Pancreas (tissue), 10 donors: ENCODE results near the gene GRM1. TPM values are rescaled to one million over a fixed set of nuclear protein-coding genes. Genes with fewer than 3 reads are reported as not detected.

Experiments used
- ATAC-seq, 4 donors: fragments of 200-7000 bp; cut with Tn5 transposase; one replicate each; pipeline versions ENCODE4 v1.8.0 to v1.9.1; 2020; ENCODE audit warnings: mild to moderate bottlenecking in 4 of 4, moderate library complexity in 4 of 4
- DNase-seq, 6 donors: peaks; one replicate each; pipeline ENCODE4 v3.0.0-alpha.2; 2020
- FAIRE-seq: peaks from 2 replicates; lab custom pipeline; 2012; peaks lifted over from hg19 to GRCh38; lab: Jason Lieb, UNC
- H3K27ac ChIP-seq, 4 donors: fragments of 200-600 bp; sonication (generic); 1 replicate in 3 of 4; 2 replicates in 1 of 4; pipeline versions ENCODE4 v1.5.0 to v1.8.0; 2020
- H3K27me3 ChIP-seq, 4 donors: fragments of 200-600 bp; one replicate each; pipeline ENCODE4 v1.8.0; 2021
- H3K36me3 ChIP-seq, 3 donors: fragments of 200-600 bp; sonication (generic) in 1 of 3; one replicate each; pipeline versions ENCODE4 v1.5.0 to v1.8.0; 2020 to 2021
- H3K4me1 ChIP-seq, 3 donors: fragments of 200-600 bp; one replicate each; pipeline ENCODE4 v1.8.0; 2021
- H3K4me3 ChIP-seq, 4 donors: fragments of 200-600 bp; sonication (generic) in 2 of 4; one replicate each; pipeline versions ENCODE4 v1.5.0 to v1.8.0; 2020 to 2021
- H3K9me3 ChIP-seq, 4 donors: fragments of 200-600 bp; one replicate each; pipeline ENCODE4 v1.8.0; 2021
- WGBS, 2 donors: extraction: QIAGEN DNeasy Blood & Tissue Kit; methylation state at CpG; one replicate each; pipeline ENCODE4 v1.1.7; 2013; 5-methylcytosine and 5-hydroxymethylcytosine counted together
- intact Hi-C, 3 donors: fragments of 100-400 bp; cut with DNase I; formaldehyde crosslinking; loops; one replicate each; pipeline versions ENCODE4 v1.11.1 to v1.14.2; 2022
- polyA plus RNA-seq, 2 donors: library from polyadenylated mRNA; stranded (reverse); fragments of 200-250 nt; gene quantifications; one replicate each; pipeline ENCODE4 v1.2.3, GENCODE V29; 2013
- total RNA-seq, 6 donors: library from RNA; stranded (reverse); fragmentation: NEBNext Ultra II Directional in 4 of 6; extraction: Animal tissue kit (Norgen Biotek cat#: 25700) in 4 of 6; gene quantifications; one replicate each; pipeline versions ENCODE4 v1.2.1 to v1.2.4, GENCODE V29; 2021 to 2023
- TF ChIP-seq, protein P1 (sequence below), 4 donors: fragments of 200-600 bp; sonication (generic) in 3 of 4; IDR thresholded peaks; one replicate each; pipeline versions ENCODE4 v1.5.0 to v1.8.0; 2021; ENCODE audit warnings: antibody characterized with exemption in 4 of 4
- donor health status: healthy with polysubstance abuse.
- donor health status: DM: no; HTN: no; CAD: no; lungs with moderate emphysema.
- donor health status: DM: no; HTN: no; CAD: no.
- donor health status: control.
- donor health status: control.
- donor health status: Bipolar disorder and iron deficiency.
- donor health status: DM: yes; HTN: yes; CAD: no.
- donor health status: DM: no; HTN: no; CAD: no.
- donor health status: DM: no; HTN: no; CAD: no.
- donor health status: DM: yes; HTN: yes; CAD: no.

GRM1 gene
- total and polyA plus RNA-seq, 8 donors: 0.04 to 0.17 (median 0.05) TPM; not detected in 2

DNA sequence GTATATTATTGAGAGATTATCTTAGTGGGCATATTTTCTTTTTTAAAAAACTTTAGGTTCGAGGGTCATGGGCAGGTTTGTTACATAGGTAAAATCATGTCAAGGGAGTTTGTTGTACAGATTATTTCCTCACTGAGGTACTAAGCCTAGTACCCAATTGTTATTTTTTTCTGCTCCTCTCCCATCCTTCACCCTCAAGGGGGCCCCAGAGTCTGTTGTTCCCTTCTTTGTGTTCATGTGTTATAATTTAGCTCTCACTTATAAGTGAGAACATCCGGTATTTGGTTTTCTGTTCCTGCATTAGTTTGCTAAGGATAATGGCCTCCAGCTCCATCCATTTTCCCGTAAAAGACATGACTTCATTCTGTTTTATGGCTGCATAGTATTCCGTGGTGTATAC, 266.8 kb downstream of the GRM1 start:
- Histone ChIP-seq H3K27me3 (no peaks in the 10 kb centered on the region), H3K27ac (no peak overlapping the region), H3K36me3 (no peaks in the 10 kb centered on the region), H3K4me1 (no peaks in the 10 kb centered on the region), H3K4me3 (no peak overlapping the region), H3K9me3 (no peaks in the 10 kb centered on the region)
- FAIRE-seq (no peak), DNase-seq (no peak), ATAC-seq (no peak)
- 68 to 78% methylated on average over 4 of the region's 4 CpGs for WGBS, 2 donors
- intact Hi-C loops: no loop called here
- TF ChIP-seq, protein P1, sequence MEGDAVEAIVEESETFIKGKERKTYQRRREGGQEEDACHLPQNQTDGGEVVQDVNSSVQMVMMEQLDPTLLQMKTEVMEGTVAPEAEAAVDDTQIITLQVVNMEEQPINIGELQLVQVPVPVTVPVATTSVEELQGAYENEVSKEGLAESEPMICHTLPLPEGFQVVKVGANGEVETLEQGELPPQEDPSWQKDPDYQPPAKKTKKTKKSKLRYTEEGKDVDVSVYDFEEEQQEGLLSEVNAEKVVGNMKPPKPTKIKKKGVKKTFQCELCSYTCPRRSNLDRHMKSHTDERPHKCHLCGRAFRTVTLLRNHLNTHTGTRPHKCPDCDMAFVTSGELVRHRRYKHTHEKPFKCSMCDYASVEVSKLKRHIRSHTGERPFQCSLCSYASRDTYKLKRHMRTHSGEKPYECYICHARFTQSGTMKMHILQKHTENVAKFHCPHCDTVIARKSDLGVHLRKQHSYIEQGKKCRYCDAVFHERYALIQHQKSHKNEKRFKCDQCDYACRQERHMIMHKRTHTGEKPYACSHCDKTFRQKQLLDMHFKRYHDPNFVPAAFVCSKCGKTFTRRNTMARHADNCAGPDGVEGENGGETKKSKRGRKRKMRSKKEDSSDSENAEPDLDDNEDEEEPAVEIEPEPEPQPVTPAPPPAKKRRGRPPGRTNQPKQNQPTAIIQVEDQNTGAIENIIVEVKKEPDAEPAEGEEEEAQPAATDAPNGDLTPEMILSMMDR (IDR thresholded peaks at IDR 0.05): no peak

DNA sequence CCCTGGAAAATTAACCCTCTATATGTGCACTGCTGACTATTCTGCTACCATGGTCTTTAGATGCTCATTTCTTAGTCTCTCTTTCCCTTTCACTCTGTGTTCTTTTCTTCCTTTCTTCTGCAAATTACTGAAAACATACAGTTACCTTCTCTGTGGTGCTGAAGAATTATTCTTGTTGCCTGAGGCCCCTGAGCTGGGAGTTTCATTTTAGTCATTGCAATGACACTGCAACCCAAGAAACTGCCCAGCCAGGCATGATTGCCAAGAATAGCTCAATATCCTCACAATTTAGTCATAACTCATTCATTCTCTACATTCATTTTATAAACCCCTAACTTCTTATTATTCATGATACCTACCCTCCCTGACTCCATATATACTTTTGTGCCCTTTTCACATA, 269.0 kb downstream of the GRM1 start:
- ATAC-seq: no peak
- FAIRE-seq: no peak

DNA sequence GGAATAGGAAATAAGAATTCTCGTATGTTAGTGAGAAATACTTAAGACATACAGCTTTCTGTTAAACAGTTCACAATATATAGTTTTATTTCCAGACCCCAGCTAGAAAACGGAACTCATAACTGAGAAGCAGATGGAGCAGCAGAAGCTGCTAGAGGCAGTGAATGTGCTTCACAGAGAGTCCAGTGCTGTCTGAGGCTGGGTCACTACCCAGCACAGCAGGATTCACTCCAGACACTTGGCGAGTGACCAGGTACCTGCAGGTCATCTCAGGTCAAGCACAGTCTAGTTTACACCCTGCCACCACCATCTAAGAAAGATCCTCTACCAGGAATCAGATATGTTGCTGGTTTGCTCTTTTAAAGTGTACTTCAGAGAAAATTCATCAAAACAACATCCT, 271.7 kb downstream of the GRM1 start:
- Histone ChIP-seq H3K27ac (no peak overlapping the region), H3K27me3 (no peaks in the 10 kb centered on the region), H3K4me3 (no peak overlapping the region), H3K36me3 (no peaks in the 10 kb centered on the region), H3K4me1 (no peaks in the 10 kb centered on the region), H3K9me3 (no peaks in the 10 kb centered on the region)
- no peak for ATAC-seq
- no peak for FAIRE-seq
- intact Hi-C loops: no loop called here
- TF ChIP-seq, protein P1 (IDR thresholded peaks at IDR 0.05): no peak
- 54 to 57% methylated on average over 3 of the region's 3 CpGs for WGBS, 2 donors
- DNase-seq: peak in 1 of 6 donors; percentile 8

More for the DNA sequence above, 269.0 kb downstream of the GRM1 start:
- Histone ChIP-seq H3K27ac (no peak overlapping the region), H3K36me3 (no peaks in the 10 kb centered on the region), H3K4me3 (no peak overlapping the region), H3K9me3 (no peaks in the 10 kb centered on the region), H3K4me1 (no peaks in the 10 kb centered on the region), H3K27me3 (no peaks in the 10 kb centered on the region)
- TF ChIP-seq, protein P1 (IDR thresholded peaks at IDR 0.05): no peak
- DNase-seq: no peak
- intact Hi-C loops: no loop called here

DNA sequence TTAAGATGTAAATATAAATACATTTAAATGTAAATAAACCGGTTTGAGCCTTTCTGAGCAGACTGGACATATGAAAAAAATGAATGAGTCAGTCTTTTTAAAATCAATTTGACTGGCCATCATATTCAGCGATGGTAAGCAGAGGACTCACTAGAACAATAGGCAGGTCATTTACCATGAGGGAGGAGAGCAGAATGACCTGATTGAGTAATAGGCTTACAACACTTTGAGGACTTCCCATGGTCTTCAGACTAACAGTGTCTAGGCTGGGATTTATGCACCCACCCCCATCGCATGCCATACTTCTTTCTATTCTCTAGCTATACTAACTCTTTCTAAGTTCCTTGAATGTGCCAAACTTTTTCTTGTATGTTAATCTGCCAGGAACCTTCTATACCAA, 272.9 kb downstream of the GRM1 start:
- no peak overlapping the region for H3K4me3 ChIP-seq
- no peaks in the 10 kb centered on the region for H3K4me1 ChIP-seq
- TF ChIP-seq, protein P1 (IDR thresholded peaks at IDR 0.05): no peak
- no peak overlapping the region for H3K27ac ChIP-seq
- H3K36me3 ChIP-seq: no peaks in the 10 kb centered on the region
- H3K9me3 ChIP-seq: no peaks in the 10 kb centered on the region
- FAIRE-seq (no peak), DNase-seq (no peak), ATAC-seq (no peak)
- intact Hi-C loops: no loop called here
- no peaks in the 10 kb centered on the region for H3K27me3 ChIP-seq
- 54 to 62% methylated on average over 3 of the region's 3 CpGs for WGBS, 2 donors

DNA sequence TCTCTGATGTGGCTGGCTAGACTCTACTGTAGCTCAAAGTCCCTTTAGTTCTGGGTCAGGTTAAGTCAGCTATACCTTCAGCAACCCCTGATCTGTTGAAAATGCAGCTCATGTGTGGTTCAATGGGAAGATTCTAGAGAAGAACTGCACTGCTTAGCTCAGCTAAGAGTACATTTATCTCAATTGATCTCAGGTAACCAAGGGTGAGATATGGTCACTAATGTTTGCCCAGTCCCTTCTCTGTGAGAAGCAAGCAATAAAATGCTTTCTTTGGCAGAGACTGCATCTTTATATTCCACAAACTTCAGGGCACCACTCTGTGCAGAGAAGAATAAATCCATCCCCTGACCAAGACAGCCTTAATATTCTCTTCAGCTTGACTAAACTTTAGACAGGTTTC, 274.1 kb downstream of the GRM1 start:
- Histone ChIP-seq H3K4me1 (no peaks in the 10 kb centered on the region), H3K4me3 (no peak overlapping the region), H3K27ac (no peak overlapping the region), H3K9me3 (no peaks in the 10 kb centered on the region), H3K36me3 (no peaks in the 10 kb centered on the region), H3K27me3 (no peaks in the 10 kb centered on the region)
- intact Hi-C loops: no loop called here
- FAIRE-seq (no peak), ATAC-seq (no peak), DNase-seq (no peak)
- TF ChIP-seq, protein P1 (IDR thresholded peaks at IDR 0.05): no peak
